ENCODE measurements around the gene MREG.

The MREG gene

GRCh38 chr2:216013080-216013909, at the start of gene MREG:
Gene MREG (minus strand): TSS chr2:216013551. CDS start chr2:216013327, 224 bp downstream.
- peak; percentile 96 for DNase-seq (ENCODE audit: low spot score)

- DNase-seq (ENCODE audit: low spot score): no peak
Measured at GRCh38 chr2:216059233-216059834, 46.0 kb upstream of the MREG start.

GRCh38 chr2:216057688-216058193, 44.4 kb upstream of the MREG start:
- peak; percentile 86 for DNase-seq (ENCODE audit: low spot score)

GRCh38 chr2:216056739-216057138, 43.4 kb upstream of the MREG start:
- no peak for DNase-seq (ENCODE audit: low spot score)

GRCh38 chr2:216055680-216056079, 42.3 kb upstream of the MREG start:
- DNase-seq (ENCODE audit: low spot score): no peak

GRCh38 chr2:216052420-216052819, 39.1 kb upstream of the MREG start:
- no peak for DNase-seq (ENCODE audit: low spot score)

- no peak for DNase-seq (ENCODE audit: low spot score)
Measured at GRCh38 chr2:216051350-216051749, 38.0 kb upstream of the MREG start.

GRCh38 chr2:216049452-216049851, 36.1 kb upstream of the MREG start:
- DNase-seq (ENCODE audit: low spot score): no peak

- DNase-seq (ENCODE audit: low spot score): no peak
Measured at GRCh38 chr2:216047397-216047796, 34.0 kb upstream of the MREG start.

GRCh38 chr2:216044883-216045486, 31.6 kb upstream of the MREG start:
- no peak for DNase-seq (ENCODE audit: low spot score)

- DNase-seq (ENCODE audit: low spot score): no peak
Measured at GRCh38 chr2:216043949-216044348, 30.6 kb upstream of the MREG start.

GRCh38 chr2:216041438-216041837, 28.1 kb upstream of the MREG start:
- no peak for DNase-seq (ENCODE audit: low spot score)

- no peak for DNase-seq (ENCODE audit: low spot score)
Measured at GRCh38 chr2:216039918-216040317, 26.6 kb upstream of the MREG start.

GRCh38 chr2:216034065-216034464, 20.7 kb upstream of the MREG start:
- peak; percentile 76 for DNase-seq (ENCODE audit: low spot score)

- no peak for DNase-seq (ENCODE audit: low spot score)
Measured at GRCh38 chr2:216033403-216033802, 20.1 kb upstream of the MREG start.

- peak; percentile 45 for DNase-seq (ENCODE audit: low spot score)
Measured at GRCh38 chr2:216031960-216032689, 18.8 kb upstream of the MREG start.

GRCh38 chr2:216030216-216030615, 16.9 kb upstream of the MREG start:
- DNase-seq (ENCODE audit: low spot score): no peak

- no peak for DNase-seq (ENCODE audit: low spot score)
Measured at GRCh38 chr2:216029416-216030129, 16.2 kb upstream of the MREG start.

GRCh38 chr2:216024779-216025336, 11.5 kb upstream of the MREG start:
- no peak for DNase-seq (ENCODE audit: low spot score)

GRCh38 chr2:216023055-216023648, 9.8 kb upstream of the MREG start:
- peak; percentile 73 for DNase-seq (ENCODE audit: low spot score)
